Cardiac muscle cell (in vitro differentiated cells and primary cell): ENCODE results near the gene ARHGEF38. TPM values are rescaled to one million over a fixed set of nuclear protein-coding genes. Genes with fewer than 3 reads are reported as not detected.

Experiments
- DNase-seq, 2 donors: peaks; one replicate each; pipeline versions ENCODE4 v3.0.0 to v3.0.0-alpha.2; 2010 to 2017; ENCODE audit warnings: low read depth in 1 of 2, low spot score in 1 of 2
- H3K27ac ChIP-seq: fragments of 200-600 bp; sonication (generic); 2 replicates; pipeline ENCODE4 v1.5.1; 2016
- H3K27me3 ChIP-seq: fragments of 200-600 bp; sonication (generic); 2 replicates; pipeline ENCODE4 v1.6.0; 2016; ENCODE audit warnings: control low read depth
- H3K36me3 ChIP-seq: fragments of 200-600 bp; sonication (generic); 2 replicates; pipeline ENCODE4 v1.5.1; 2016; ENCODE audit warnings: control low read depth
- H3K4me1 ChIP-seq: fragments of 200-600 bp; sonication (generic); 2 replicates; pipeline ENCODE4 v1.8.1; 2017; ENCODE audit warnings: low read depth, mild to moderate bottlenecking, mixed run types
- H3K4me3 ChIP-seq: fragments of 200-600 bp; sonication (generic); 2 replicates; pipeline ENCODE4 v1.5.1; 2016; ENCODE audit warnings: mild to moderate bottlenecking
- H3K9me3 ChIP-seq: fragments of 200-600 bp; sonication (generic); 2 replicates; pipeline ENCODE4 v1.5.1; 2017; ENCODE audit warnings: low read depth, mild to moderate bottlenecking, control low read depth
- polyA plus RNA-seq: library from polyadenylated mRNA; unstranded; fragments of >200 nt; fragmentation: Nextera tagmentation; extraction: Ambion mirVana; gene quantifications from 2 replicates; pipeline ENCODE4 v1.2.1, GENCODE V29; 2016
- total RNA-seq: library from RNA; depleted of rRNA; stranded (reverse); fragments of >200 nt; gene quantifications from 2 replicates; pipeline ENCODE4 v1.2.3, GENCODE V29; 2016
- TF ChIP-seq, protein P1 (sequence below): IDR thresholded peaks from 2 replicates; pipeline ENCODE4 v1.5.1; 2012; ENCODE audit warnings: low read depth, mild to moderate bottlenecking, low read length

ARHGEF38 gene
- total and polyA plus RNA-seq, 2 experiments from 2014 or later = 1.6 TPM; not detected in 1

DNA sequence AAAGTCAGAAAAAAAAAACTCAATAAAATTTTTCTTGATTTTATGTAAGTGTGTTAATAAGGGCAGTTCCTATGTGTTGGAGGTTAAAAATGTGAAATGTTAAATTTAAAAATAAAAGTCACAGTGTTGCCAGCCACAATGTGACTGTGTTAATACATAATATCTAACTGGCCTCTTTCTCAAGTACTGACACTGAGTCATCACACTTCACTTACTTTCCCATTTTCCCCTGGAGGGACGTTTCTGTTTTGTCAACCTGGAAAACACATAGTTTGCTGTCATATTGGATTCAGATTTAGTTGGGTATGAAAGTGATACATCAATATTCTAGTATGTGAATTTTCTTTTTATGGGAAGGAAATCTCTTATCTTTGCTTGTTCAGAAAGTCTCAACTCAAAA, 46.4 kb downstream of the ARHGEF38 start:
- Histone ChIP-seq H3K36me3 (no peaks in the 10 kb centered on the region), H3K27me3 (no peaks in the 10 kb centered on the region), H3K4me3 (no peak overlapping the region), H3K27ac (no peak overlapping the region), H3K4me1 (peaks cover 9% of the 10 kb centered on the region), H3K9me3 (no peaks in the 10 kb centered on the region)
- TF ChIP-seq, protein P1, sequence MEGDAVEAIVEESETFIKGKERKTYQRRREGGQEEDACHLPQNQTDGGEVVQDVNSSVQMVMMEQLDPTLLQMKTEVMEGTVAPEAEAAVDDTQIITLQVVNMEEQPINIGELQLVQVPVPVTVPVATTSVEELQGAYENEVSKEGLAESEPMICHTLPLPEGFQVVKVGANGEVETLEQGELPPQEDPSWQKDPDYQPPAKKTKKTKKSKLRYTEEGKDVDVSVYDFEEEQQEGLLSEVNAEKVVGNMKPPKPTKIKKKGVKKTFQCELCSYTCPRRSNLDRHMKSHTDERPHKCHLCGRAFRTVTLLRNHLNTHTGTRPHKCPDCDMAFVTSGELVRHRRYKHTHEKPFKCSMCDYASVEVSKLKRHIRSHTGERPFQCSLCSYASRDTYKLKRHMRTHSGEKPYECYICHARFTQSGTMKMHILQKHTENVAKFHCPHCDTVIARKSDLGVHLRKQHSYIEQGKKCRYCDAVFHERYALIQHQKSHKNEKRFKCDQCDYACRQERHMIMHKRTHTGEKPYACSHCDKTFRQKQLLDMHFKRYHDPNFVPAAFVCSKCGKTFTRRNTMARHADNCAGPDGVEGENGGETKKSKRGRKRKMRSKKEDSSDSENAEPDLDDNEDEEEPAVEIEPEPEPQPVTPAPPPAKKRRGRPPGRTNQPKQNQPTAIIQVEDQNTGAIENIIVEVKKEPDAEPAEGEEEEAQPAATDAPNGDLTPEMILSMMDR = no peak
- no peak for DNase-seq

DNA sequence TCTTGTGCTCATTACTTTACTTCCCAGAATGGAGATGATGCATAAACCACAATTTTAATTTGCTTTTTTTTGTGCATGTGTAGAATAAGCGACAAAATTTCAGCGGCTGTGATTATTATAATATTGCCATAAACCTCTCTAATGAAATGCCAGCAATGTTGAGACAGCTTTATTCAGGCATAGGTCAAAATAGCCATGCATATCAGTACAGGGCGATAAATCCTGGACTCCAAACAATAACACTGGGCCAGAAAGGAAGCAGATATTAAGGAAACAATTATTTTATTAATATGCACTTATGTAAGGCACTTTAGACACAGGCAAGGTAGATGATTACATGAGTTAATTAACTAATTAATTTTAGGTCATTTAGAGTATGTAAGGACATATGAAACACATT, 47.1 kb downstream of the ARHGEF38 start:
- Histone ChIP-seq H3K36me3 (no peaks in the 10 kb centered on the region), H3K4me1 (peaks cover 9% of the 10 kb centered on the region), H3K9me3 (no peaks in the 10 kb centered on the region), H3K27ac (no peak overlapping the region), H3K27me3 (no peaks in the 10 kb centered on the region), H3K4me3 (no peak overlapping the region)
- no peak for DNase-seq
- TF ChIP-seq, protein P1 = no peak

GRCh38 chr4:105599932-105600655, 47.7 kb downstream of the ARHGEF38 start:
- no peak overlapping the region for H3K27ac ChIP-seq
- H3K27me3 ChIP-seq = no peaks in the 10 kb centered on the region
- H3K4me1 ChIP-seq = peaks cover 9% of the 10 kb centered on the region
- no peaks in the 10 kb centered on the region for H3K9me3 ChIP-seq
- no peaks in the 10 kb centered on the region for H3K36me3 ChIP-seq
- TF ChIP-seq, protein P1 = no peak
- no peak overlapping the region for H3K4me3 ChIP-seq
- no peak for DNase-seq

GRCh38 chr4:105600951-105601350, 48.5 kb downstream of the ARHGEF38 start:
- no peak for DNase-seq
- Histone ChIP-seq H3K27ac (peak overlapping the region; percentile 45), H3K4me1 (peaks cover 9% of the 10 kb centered on the region), H3K36me3 (no peaks in the 10 kb centered on the region), H3K9me3 (no peaks in the 10 kb centered on the region), H3K4me3 (no peak overlapping the region), H3K27me3 (no peaks in the 10 kb centered on the region)
- TF ChIP-seq, protein P1 = no peak

- Histone ChIP-seq H3K36me3 (no peaks in the 10 kb centered on the region), H3K27me3 (no peaks in the 10 kb centered on the region), H3K27ac (peak overlapping the region; percentile 45), H3K4me1 (peaks cover 9% of the 10 kb centered on the region), H3K9me3 (no peaks in the 10 kb centered on the region), H3K4me3 (no peak overlapping the region)
- TF ChIP-seq, protein P1 = no peak
- no peak for DNase-seq
These were observed 49.0 kb downstream of the ARHGEF38 start for GRCh38 chr4:105601406-105601805.
